Measurements from ENCODE around the gene CCDC88C. TPM values are rescaled to one million over a fixed set of nuclear protein-coding genes. Genes with fewer than 3 reads are reported as not detected.
"Not testable (repeated sequence)": the region's sequence is repeated elsewhere in the genome, so short reads cannot be mapped to it uniquely, and the experiment has no call there.

The CCDC88C gene
- total RNA-seq, 1 donor from 2014 or later, result 2.8 TPM

- intact Hi-C loops (cut with micrococcal nuclease), result no loop called here
- Histone ChIP-seq H3K4me1 (peaks cover 5% of the 10 kb centered on the region), H3K4me3 (no peak overlapping the region), H3K27me3 (ENCODE audit: low read depth) (peaks cover 17% of the 10 kb centered on the region), H3K27ac (replicated peaks) (no peak overlapping the region), H3K36me3 (no peaks in the 10 kb centered on the region), H3K9me3 (replicated peaks) (no peaks in the 10 kb centered on the region)
- TF ChIP-seq CTCF (IDR thresholded peaks at IDR 0.05; ENCODE audit: borderline replicate concordance), result no peak
- no peak for DNase-seq
Observed at GRCh38 chr14:91409928-91410718, 7.5 kb downstream of the CCDC88C start.

- H3K9me3 ChIP-seq (replicated peaks); H3K27ac ChIP-seq (replicated peaks); H3K4me3 ChIP-seq; H3K36me3 ChIP-seq; H3K27me3 ChIP-seq (ENCODE audit: low read depth); H3K4me1 ChIP-seq; DNase-seq; intact Hi-C loops (cut with micrococcal nuclease): not testable (repeated sequence)
Observed at GRCh38 chr14:91409240-91409639, 8.4 kb downstream of the CCDC88C start.

GRCh38 chr14:91406982-91407381 lies 10.6 kb downstream of the CCDC88C start:
- no peak overlapping the region for H3K4me3 ChIP-seq
- peaks cover 10% of the 10 kb centered on the region for H3K27me3 ChIP-seq (ENCODE audit: low read depth)
- no peak for DNase-seq
- peaks cover 18% of the 10 kb centered on the region for H3K4me1 ChIP-seq
- no peak overlapping the region for H3K27ac ChIP-seq (replicated peaks)
- no peak for TF ChIP-seq CTCF (IDR thresholded peaks at IDR 0.05; ENCODE audit: borderline replicate concordance)
- intact Hi-C loops (cut with micrococcal nuclease), result no loop called here
- no peaks in the 10 kb centered on the region for H3K9me3 ChIP-seq (replicated peaks)
- no peaks in the 10 kb centered on the region for H3K36me3 ChIP-seq

- no peak overlapping the region for H3K4me3 ChIP-seq
- H3K4me1 ChIP-seq, result peaks cover 23% of the 10 kb centered on the region
- H3K27ac ChIP-seq (replicated peaks), result peak overlapping the region; percentile 55
- H3K36me3 ChIP-seq, result no peaks in the 10 kb centered on the region
- no peak for DNase-seq
- no peaks in the 10 kb centered on the region for H3K9me3 ChIP-seq (replicated peaks)
- peaks cover 13% of the 10 kb centered on the region for H3K27me3 ChIP-seq (ENCODE audit: low read depth)
- no peak for TF ChIP-seq CTCF (IDR thresholded peaks at IDR 0.05; ENCODE audit: borderline replicate concordance)
- intact Hi-C loops (cut with micrococcal nuclease), result no loop called here
Observed at GRCh38 chr14:91406451-91406850, 11.2 kb downstream of the CCDC88C start.

- Histone ChIP-seq H3K27ac (replicated peaks) (peak overlapping the region; percentile 55), H3K4me3 (peak overlapping the region; percentile 17), H3K9me3 (replicated peaks) (no peaks in the 10 kb centered on the region), H3K36me3 (no peaks in the 10 kb centered on the region), H3K27me3 (ENCODE audit: low read depth) (peaks cover 16% of the 10 kb centered on the region), H3K4me1 (peaks cover 23% of the 10 kb centered on the region)
- intact Hi-C loops (cut with micrococcal nuclease), result no loop called here
- no peak for TF ChIP-seq CTCF (IDR thresholded peaks at IDR 0.05; ENCODE audit: borderline replicate concordance)
- DNase-seq, result no peak
Observed at GRCh38 chr14:91405724-91406435, 11.7 kb downstream of the CCDC88C start.

GRCh38 chr14:91405241-91405721 lies 12.3 kb downstream of the CCDC88C start:
- Histone ChIP-seq H3K27me3 (ENCODE audit: low read depth) (peaks cover 22% of the 10 kb centered on the region), H3K27ac (replicated peaks) (peak overlapping the region; percentile 55), H3K36me3 (no peaks in the 10 kb centered on the region), H3K9me3 (replicated peaks) (no peaks in the 10 kb centered on the region), H3K4me3 (peak overlapping the region; percentile 17), H3K4me1 (peaks cover 28% of the 10 kb centered on the region)
- no peak for DNase-seq
- intact Hi-C loops (cut with micrococcal nuclease), result no loop called here
- TF ChIP-seq CTCF (IDR thresholded peaks at IDR 0.05; ENCODE audit: borderline replicate concordance), result no peak

Measured in left ventricle myocardium inferior (tissue), 1 donor.